ENCODE results near the gene IFT43. TPM values are rescaled to one million over a fixed set of nuclear protein-coding genes. Genes with fewer than 3 reads are reported as not detected.

Gene IFT43
- total and polyA plus RNA-seq, 12 donors = 20.9 to 101 (median 30.2) TPM

- no peaks in the 10 kb centered on the region for H3K36me3 ChIP-seq (replicated peaks in 1 of 2)
- H3K9me3 ChIP-seq (replicated peaks in 1 of 3) = no peaks in the 10 kb centered on the region
- no peak for DNase-seq
- no peaks in the 10 kb centered on the region for H3K4me1 ChIP-seq (replicated peaks in 1 of 2)
- H3K27ac ChIP-seq = no peak overlapping the region
- 82 to 92% (median 87%) methylated on average over 8 of the region's 8 CpGs for WGBS, 4 donors
- intact Hi-C loops (cut with DNase I) = no loop called here
- H3K27me3 ChIP-seq = no peaks in the 10 kb centered on the region
- no peak overlapping the region for H3K4me3 ChIP-seq
- no peak for TF ChIP-seq CTCF (IDR thresholded peaks at IDR 0.05)
- no peak for TF ChIP-seq POLR2A (IDR thresholded peaks at IDR 0.05)
Observed at GRCh38 chr14:76098047-76098446, 112.5 kb downstream of the IFT43 start.

- TF ChIP-seq POLR2A (IDR thresholded peaks at IDR 0.05) (no peak), CTCF (IDR thresholded peaks at IDR 0.05) (no peak)
- Histone ChIP-seq H3K4me1 (replicated peaks in 1 of 2) (no peaks in the 10 kb centered on the region), H3K4me3 (no peak overlapping the region), H3K27ac (no peak overlapping the region), H3K9me3 (replicated peaks in 1 of 3) (no peaks in the 10 kb centered on the region), H3K36me3 (replicated peaks in 1 of 2) (no peaks in the 10 kb centered on the region), H3K27me3 (no peaks in the 10 kb centered on the region)
- DNase-seq = no peak
- intact Hi-C loops (cut with DNase I) = no loop called here
- WGBS, 4 donors = 75 to 82% (median 77%) methylated on average over 21 to 28 of the region's 28 CpGs
Observed at GRCh38 chr14:76098916-76099675, 113.5 kb downstream of the IFT43 start.

- 71 to 84% (median 75%) methylated on average over 12 to 14 of the region's 14 CpGs for WGBS, 4 donors
- Histone ChIP-seq H3K9me3 (replicated peaks in 1 of 3) (no peaks in the 10 kb centered on the region), H3K36me3 (replicated peaks in 1 of 2) (no peaks in the 10 kb centered on the region), H3K4me3 (no peak overlapping the region), H3K4me1 (replicated peaks in 1 of 2) (no peaks in the 10 kb centered on the region), H3K27ac (no peak overlapping the region), H3K27me3 (no peaks in the 10 kb centered on the region)
- intact Hi-C loops (cut with DNase I) = no loop called here
- TF ChIP-seq POLR2A (IDR thresholded peaks at IDR 0.05) = no peak
- no peak for DNase-seq
Observed at GRCh38 chr14:76100236-76100635, 114.7 kb downstream of the IFT43 start.

GRCh38 chr14:76101391-76102379 is 116.1 kb downstream of the IFT43 start:
- no peak overlapping the region for H3K4me3 ChIP-seq
- no peaks in the 10 kb centered on the region for H3K9me3 ChIP-seq (replicated peaks in 1 of 3)
- intact Hi-C loops (cut with DNase I) = no loop called here
- no peaks in the 10 kb centered on the region for H3K36me3 ChIP-seq (replicated peaks in 1 of 2)
- DNase-seq = no peak
- WGBS, 4 donors = 68 to 74% (median 71%) methylated on average over 9 to 10 of the region's 10 CpGs
- no peaks in the 10 kb centered on the region for H3K27me3 ChIP-seq
- no peak overlapping the region for H3K27ac ChIP-seq
- TF ChIP-seq POLR2A (IDR thresholded peaks at IDR 0.05) (no peak), CTCF (IDR thresholded peaks at IDR 0.05) (no peak)
- no peaks in the 10 kb centered on the region for H3K4me1 ChIP-seq (replicated peaks in 1 of 2)
